PC-3 (cell line): ENCODE results near the gene CRTC3.

Experiments used
- EZH2 ChIP-seq: fragments of 300-600 bp; sonication (generic); IDR thresholded peaks from one replicate; pipeline ENCODE4 v1.6.1; 2017; ENCODE audit warnings: antibody characterized with exemption, mild to moderate bottlenecking, low read length; ENCODE audit not compliant: unreplicated experiment
- EZH2phosphoT487 ChIP-seq: fragments of 300-600 bp; sonication (generic); IDR thresholded peaks from 2 replicates; pipeline ENCODE4 v1.6.1; 2018; ENCODE audit warnings: mild to moderate bottlenecking, antibody characterized with exemption, low read length, borderline replicate concordance
- TF ChIP-seq, protein P1 (sequence below): fragments of 300-600 bp; sonication (generic); conservative IDR thresholded peaks from 2 replicates; pipeline ENCODE4 v1.5.1; 2017; ENCODE audit warnings: antibody characterized with exemption, low read depth, mild to moderate bottlenecking, low read length

DNA sequence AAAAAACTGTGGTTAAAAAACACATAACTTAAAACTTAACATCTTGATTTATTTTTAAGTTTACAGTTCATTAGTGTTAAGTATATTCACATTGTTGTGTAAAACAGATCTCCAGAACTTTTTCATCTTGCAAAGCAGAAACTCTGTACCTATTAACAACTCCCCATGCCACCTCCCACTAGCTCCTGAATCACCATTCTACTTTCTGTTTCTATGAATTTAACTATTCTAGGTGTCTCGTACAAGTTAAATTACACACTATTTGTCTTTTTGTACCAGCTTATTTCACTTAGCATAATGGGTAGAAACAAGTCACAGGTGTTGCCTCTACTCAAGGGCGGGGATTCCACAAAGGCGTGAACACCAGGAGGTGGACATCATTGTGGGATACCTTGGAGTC lies 43.2 kb downstream of the CRTC3 start:
- TF ChIP-seq EZH2phosphoT487 (no peak), EZH2 (no peak)
- TF ChIP-seq, protein P1, sequence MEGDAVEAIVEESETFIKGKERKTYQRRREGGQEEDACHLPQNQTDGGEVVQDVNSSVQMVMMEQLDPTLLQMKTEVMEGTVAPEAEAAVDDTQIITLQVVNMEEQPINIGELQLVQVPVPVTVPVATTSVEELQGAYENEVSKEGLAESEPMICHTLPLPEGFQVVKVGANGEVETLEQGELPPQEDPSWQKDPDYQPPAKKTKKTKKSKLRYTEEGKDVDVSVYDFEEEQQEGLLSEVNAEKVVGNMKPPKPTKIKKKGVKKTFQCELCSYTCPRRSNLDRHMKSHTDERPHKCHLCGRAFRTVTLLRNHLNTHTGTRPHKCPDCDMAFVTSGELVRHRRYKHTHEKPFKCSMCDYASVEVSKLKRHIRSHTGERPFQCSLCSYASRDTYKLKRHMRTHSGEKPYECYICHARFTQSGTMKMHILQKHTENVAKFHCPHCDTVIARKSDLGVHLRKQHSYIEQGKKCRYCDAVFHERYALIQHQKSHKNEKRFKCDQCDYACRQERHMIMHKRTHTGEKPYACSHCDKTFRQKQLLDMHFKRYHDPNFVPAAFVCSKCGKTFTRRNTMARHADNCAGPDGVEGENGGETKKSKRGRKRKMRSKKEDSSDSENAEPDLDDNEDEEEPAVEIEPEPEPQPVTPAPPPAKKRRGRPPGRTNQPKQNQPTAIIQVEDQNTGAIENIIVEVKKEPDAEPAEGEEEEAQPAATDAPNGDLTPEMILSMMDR, result no peak
